GM12874 (cell line): ENCODE data around the gene PARD3.

Experiments
- TF ChIP-seq, protein P1 (sequence below): IDR thresholded peaks from 2 replicates; pipeline ENCODE4 v1.5.1; 2011; ENCODE audit warnings: low read depth, mild to moderate bottlenecking, control low read depth, low read length, moderate library complexity; ENCODE audit not compliant: insufficient read depth

PARD3 gene

GRCh38 chr10:34781711-34782110 lies 33.4 kb downstream of the PARD3 start:
- TF ChIP-seq, protein P1, sequence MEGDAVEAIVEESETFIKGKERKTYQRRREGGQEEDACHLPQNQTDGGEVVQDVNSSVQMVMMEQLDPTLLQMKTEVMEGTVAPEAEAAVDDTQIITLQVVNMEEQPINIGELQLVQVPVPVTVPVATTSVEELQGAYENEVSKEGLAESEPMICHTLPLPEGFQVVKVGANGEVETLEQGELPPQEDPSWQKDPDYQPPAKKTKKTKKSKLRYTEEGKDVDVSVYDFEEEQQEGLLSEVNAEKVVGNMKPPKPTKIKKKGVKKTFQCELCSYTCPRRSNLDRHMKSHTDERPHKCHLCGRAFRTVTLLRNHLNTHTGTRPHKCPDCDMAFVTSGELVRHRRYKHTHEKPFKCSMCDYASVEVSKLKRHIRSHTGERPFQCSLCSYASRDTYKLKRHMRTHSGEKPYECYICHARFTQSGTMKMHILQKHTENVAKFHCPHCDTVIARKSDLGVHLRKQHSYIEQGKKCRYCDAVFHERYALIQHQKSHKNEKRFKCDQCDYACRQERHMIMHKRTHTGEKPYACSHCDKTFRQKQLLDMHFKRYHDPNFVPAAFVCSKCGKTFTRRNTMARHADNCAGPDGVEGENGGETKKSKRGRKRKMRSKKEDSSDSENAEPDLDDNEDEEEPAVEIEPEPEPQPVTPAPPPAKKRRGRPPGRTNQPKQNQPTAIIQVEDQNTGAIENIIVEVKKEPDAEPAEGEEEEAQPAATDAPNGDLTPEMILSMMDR: no peak

GRCh38 chr10:34780818-34781380 lies 34.2 kb downstream of the PARD3 start:
- TF ChIP-seq, protein P1: no peak

GRCh38 chr10:34778237-34778636 lies 36.9 kb downstream of the PARD3 start:
- TF ChIP-seq, protein P1: no peak

DNA sequence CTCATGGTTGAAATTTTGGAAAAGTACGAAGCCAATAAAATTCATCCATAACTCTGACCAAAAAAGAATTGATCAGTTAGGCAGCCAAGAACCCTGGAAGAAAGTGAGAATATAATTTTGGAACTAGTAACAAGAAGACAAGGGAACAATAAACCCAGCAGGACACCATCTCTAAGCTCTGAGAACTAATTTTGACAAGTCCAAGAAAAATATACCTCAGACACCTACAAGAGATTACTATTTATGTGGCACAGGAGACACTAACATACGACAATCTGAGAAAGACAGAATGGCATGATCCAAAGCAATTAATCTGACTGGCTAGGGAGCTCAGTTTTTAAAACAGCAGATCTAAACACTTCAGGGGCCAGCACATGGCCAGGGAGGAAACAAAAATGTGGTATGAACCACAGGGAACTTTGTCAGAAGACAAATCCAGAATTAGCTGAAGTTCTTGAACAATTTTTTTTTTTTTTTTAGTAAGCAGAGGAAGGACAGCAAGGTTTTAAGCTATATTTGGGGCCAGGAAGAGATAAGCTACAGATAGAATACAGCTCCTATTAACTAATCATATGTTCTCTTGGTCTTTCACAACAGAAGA lies 38.9 kb downstream of the PARD3 start:
- TF ChIP-seq, protein P1: no peak

GRCh38 chr10:34775044-34775637 lies 40.0 kb downstream of the PARD3 start:
- TF ChIP-seq, protein P1: no peak

- TF ChIP-seq, protein P1: no peak
Observed at GRCh38 chr10:34773636-34774630, 41.2 kb downstream of the PARD3 start.

GRCh38 chr10:34771525-34771924 lies 43.6 kb downstream of the PARD3 start:
- TF ChIP-seq, protein P1: no peak
